Measurements from ENCODE around the gene PLXNA2.
A peak's percentile ranks its signal among the peaks of the same experiment; 100 is the strongest.

Gene PLXNA2

DNA sequence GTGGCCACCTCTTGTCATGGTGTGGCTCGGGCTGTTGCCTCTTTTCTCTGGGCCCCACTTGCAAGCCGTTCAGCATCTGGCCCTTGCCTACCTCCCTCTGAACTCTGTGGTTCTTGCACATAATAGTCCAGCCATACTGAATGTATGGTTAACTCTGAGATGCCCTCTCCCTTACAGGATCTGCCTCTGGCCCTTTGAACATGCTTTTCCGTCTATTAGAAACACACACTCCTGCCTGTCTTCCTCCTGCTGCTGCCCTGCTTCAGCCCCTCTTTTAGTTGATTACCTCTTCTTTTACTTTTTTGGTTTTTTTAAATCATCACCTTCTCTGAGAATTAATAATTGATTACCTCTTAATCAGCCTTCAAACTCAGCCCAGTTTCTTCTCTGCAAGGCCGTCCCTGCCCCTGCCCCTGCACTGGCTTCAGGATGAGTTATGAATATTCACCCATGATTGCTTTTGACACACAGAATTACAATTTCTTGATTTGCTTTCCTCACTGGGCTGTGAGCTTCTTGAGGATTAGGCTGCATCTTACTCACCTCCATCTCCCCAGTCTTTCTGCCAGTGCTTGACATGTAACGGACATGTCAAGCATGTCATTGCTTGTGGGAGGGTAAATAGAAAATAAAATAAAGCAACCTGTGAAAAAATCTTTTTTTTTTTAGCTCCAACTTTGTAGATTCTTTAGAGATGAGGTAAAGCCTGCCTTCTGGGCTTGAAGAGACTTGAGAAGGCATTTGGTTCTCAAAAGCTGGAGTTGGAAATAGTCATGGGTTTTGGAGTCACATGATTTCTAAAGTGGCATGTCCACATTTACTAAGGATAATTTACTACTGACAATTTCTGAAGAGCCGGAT, 158.3 kb downstream of the PLXNA2 start:
- no peak for DNase-seq

DNA sequence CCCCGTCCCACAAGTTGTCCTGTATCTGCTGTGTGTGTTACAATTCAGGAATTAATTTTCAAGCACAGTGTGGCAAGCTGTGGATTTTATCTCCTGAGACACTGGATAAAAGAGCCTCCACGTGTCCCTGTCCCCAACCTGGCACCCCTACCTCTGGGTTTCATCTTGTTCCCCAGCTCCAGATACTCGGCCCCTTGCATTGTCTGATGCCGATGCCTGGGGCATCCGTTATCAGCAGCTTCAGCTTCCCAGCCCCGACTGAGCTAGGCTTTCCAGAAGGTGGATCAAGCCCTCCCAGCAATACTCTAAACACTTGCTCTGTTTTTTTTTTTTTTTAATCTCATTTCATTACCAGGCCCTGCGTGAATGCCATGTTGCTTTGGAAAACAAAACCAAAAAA, 159.4 kb downstream of the PLXNA2 start:
- no peak for DNase-seq

- no peak for DNase-seq
Measured at GRCh38 chr1:208084220-208084619, 160.0 kb downstream of the PLXNA2 start.

DNA sequence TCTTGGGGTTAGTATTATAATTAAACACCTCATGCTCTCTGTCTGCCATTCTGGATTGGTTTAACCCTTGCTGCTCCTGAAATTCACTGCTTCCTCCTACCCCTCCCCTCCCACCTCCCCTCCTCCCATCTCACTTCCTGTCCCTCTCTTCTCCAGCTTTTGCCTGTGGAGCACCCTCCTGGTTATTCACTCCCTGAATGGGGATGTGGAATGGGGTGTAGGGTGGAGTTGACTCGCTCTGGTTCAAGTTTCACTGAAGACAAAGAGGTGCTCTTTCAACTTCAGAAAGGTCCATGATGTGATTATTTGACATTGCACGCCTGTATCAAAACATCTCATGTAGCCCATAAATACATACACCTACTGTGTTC, 160.5 kb downstream of the PLXNA2 start:
- DNase-seq: no peak

GRCh38 chr1:208083016-208083714, 161.0 kb downstream of the PLXNA2 start:
- DNase-seq: no peak

DNA sequence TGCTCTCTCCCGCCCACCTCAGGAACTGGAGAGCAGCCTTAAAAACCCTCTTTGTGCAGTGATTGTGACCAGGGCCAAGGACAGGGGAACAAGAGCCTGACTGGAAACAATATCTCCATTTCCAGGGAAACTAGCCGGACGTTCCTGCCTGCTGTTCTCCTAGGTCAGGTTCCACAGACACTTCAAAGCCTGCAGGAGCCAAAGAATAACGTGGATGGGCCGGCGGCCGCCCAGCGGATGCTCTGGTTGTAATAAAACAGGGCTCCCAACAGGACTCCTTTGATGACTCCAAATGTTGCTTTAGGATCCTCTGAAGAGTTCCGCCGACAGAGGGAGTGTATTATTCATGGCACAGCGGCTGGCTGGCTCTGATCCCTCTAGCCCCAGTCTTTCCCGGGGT, 162.2 kb downstream of the PLXNA2 start:
- DNase-seq: no peak

GRCh38 chr1:208080396-208081286, 163.5 kb downstream of the PLXNA2 start:
- no peak for DNase-seq

- no peak for DNase-seq
Measured at GRCh38 chr1:208079161-208079560, 165.0 kb downstream of the PLXNA2 start.

DNA sequence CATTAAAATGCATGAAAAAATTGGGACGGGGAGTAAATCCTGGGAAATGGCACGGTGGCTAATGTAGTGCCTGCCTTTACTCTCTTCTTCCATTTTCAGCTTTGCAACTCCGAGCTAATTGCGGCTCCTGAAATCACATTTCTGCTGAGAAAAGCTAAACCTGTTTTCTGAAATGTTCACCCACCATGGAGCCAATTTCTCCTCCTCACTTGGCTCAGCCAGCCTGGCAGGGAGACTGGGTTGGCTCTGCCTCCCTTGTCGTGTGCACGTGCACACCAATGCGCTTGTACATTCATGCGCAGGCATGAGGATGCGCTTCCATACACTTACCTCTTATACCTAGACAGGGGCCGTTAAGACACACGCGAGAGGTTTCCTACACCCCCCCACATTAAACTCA, 165.4 kb downstream of the PLXNA2 start:
- DNase-seq: no peak

- DNase-seq: no peak
Measured at GRCh38 chr1:208077232-208078075, 166.7 kb downstream of the PLXNA2 start.

DNA sequence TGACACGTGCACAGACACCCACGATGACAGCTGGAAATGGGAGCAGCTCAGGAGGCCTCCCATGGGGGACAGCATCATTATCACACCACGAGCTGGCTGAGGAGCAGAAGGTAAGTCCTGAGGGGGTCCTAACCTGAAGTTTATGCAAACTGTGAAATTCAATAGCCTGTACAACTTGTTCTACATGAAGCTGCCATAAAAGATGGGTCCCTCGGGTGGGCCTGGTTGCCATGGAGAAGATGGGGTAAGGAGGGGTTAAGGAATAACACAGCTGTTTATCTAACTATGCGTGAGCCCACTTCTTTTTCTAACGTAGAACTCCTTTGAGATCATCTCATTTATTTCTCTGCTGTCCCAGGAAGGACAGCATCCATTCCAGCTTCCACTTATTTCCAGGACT, 169.8 kb downstream of the PLXNA2 start:
- no peak for DNase-seq

- DNase-seq: no peak
Measured at GRCh38 chr1:208071435-208072031, 172.7 kb downstream of the PLXNA2 start.

- DNase-seq: no peak
Measured at GRCh38 chr1:208069908-208070307, 174.3 kb downstream of the PLXNA2 start.

- DNase-seq: no peak
Measured at GRCh38 chr1:208069317-208069716, 174.9 kb downstream of the PLXNA2 start.

- no peak for DNase-seq
Measured at GRCh38 chr1:208068908-208069307, 175.3 kb downstream of the PLXNA2 start.

- DNase-seq: no peak
Measured at GRCh38 chr1:208068407-208068806, 175.8 kb downstream of the PLXNA2 start.

DNA sequence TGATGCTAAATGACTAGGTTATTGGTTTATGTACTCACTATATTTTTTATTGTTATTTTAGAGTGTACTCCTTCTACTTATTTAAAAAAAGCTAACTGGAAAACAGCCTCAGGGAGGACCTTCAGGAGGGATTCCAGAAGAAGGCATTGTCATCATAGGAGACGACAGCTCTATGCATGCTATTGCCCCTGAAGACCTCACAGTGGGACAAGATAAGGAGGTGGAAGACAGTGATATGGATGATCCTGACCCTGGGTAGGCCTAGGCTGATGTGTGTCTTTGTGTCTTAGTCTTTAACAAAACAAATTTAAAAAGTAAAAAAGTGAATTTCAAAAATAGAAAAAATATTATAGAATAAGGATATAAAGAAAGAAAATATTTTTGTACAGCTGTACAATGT, 177.6 kb downstream of the PLXNA2 start:
- no peak for DNase-seq

DNA sequence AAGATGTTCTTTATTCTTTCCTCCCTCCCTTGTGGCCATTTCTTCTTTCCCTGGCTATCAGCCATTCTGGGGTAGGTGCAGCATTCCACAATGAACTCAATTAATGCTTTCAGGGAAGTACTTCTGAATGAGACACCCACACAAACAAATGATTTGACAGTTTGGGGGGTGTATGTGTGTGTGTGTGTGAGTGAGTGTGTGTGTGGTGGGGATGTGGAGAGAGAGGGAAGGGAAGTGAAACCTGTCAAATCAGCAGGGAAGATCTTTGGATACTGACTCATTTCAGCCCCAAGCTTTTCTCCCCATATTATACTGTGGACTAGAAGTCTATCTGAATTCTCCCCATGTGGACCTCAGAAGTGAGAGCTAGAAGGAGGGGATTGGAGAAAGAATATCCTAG, 178.3 kb downstream of the PLXNA2 start:
- peak; percentile 10 for DNase-seq

- no peak for DNase-seq
Measured at GRCh38 chr1:208061632-208062031, 182.6 kb downstream of the PLXNA2 start.

DNA sequence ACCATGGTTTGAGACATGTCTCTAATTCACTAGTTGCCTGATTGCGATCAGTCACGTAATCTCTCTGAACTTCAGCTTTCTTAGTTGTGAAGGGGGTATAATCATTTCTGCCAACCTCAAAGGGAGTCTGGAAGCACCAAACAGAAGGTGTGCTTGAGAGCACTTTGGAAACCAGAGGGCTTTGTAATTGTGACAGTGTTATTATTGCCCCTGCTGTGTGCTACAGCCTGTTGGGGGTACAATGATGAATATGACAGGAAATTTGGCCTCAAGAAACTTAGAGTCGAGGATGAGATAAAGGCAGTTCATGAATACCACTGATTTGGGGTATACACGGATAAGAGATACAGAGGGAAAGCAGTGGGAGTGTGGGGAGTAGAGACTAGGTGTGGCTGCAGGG, 183.1 kb downstream of the PLXNA2 start:
- no peak for DNase-seq

DNA sequence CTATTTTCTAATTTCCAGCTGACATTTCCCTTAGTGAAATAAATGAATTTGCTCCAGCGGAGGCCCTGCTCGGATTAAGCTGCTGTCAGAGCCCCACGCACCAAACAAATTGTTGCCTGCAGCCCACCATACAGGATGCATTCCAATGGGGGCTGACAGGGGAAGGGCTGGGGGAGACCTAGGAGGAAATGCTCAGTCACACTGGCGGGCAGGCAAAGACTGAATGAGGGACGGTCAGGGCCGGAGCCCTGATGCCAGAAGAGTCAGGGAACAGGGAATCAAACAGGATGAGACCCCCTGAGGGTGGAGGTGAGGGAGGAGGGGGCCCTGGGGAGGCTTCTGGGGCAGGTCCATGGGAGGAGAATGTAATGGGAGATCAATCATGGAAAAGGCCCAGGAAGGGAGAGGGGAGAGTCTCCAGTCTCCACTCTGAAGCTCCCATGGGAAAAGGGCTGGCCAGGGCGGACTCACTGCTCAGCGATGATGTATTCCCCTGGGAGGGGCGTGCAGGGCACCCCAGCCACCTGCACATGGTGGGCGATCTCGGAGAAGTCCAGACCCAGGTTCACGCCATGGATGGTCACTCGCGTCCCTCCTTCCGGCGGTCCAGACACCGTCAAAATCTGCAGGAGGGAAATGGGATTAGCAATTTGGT, 183.8 kb downstream of the PLXNA2 start:
- DNase-seq: no peak

Measured in OCI-M1 (cell line).